H1 (cell line): ENCODE results near the gene CD44. TPM values are rescaled to one million over a fixed set of nuclear protein-coding genes. Genes with fewer than 3 reads are reported as not detected.
"Not testable (repeated sequence)": the region's sequence is repeated elsewhere in the genome, so short reads cannot be mapped to it uniquely, and the experiment has no call there.

ENCODE experiments used
- CTCF ChIA-PET: fragments of 300-600 bp; sonication (Branson Sonifier 250); formaldehyde crosslinking; loops from one replicate; lab custom pipeline; 2021; ENCODE audit not compliant: partially characterized antibody; lab: Charles Lee
- POLR2A ChIA-PET: fragments of 300-600 bp; sonication (Branson Sonifier 250); formaldehyde crosslinking; loops from one replicate; lab custom pipeline; 2021; ENCODE audit warnings: inconsistent platforms; ENCODE audit not compliant: partially characterized antibody; lab: Charles Lee
- DNase-seq, 2 experiments: peaks; one replicate each; pipeline versions ENCODE4 v3.0.0 to v3.0.0-alpha.2; 2010 to 2022; ENCODE audit warnings: low spot score in 2 of 2, low read depth in 1 of 2, mixed read lengths in 1 of 2
- FAIRE-seq: peaks from 2 replicates; lab custom pipeline; 2011; peaks lifted over from hg19 to GRCh38; lab: Jason Lieb, UNC
- H2AFZ ChIP-seq: 2 replicates; pipeline ENCODE4 v1.8.1; 2012; ENCODE audit warnings: low read length, inconsistent platforms
- H2AK5ac ChIP-seq: 2 replicates; pipeline ENCODE4 v1.6.1; 2013; ENCODE audit warnings: low read depth, low read length
- H2BK120ac ChIP-seq: replicated peaks from 2 replicates; pipeline ENCODE3; 2013; ENCODE audit warnings: low read depth, low read length, inconsistent platforms
- H2BK12ac ChIP-seq: 2 replicates; pipeline ENCODE4 v1.6.1; 2013; ENCODE audit warnings: low read depth, low read length
- H2BK15ac ChIP-seq: 2 replicates; pipeline ENCODE4 v1.6.1; 2013; ENCODE audit warnings: low read length
- H2BK20ac ChIP-seq: 2 replicates; pipeline ENCODE4 v1.6.1; 2013; ENCODE audit warnings: low read length
- H2BK5ac ChIP-seq: 2 replicates; pipeline ENCODE4 v1.6.1; 2013; ENCODE audit warnings: low read depth, low read length
- H3K14ac ChIP-seq: 2 replicates; pipeline ENCODE4 v1.6.1; 2013; ENCODE audit warnings: inconsistent platforms; ENCODE audit not compliant: insufficient read length
- H3K18ac ChIP-seq: 2 replicates; pipeline ENCODE4 v1.6.1; 2013; ENCODE audit warnings: low read length; ENCODE audit errors: extremely low read depth
- H3K23ac ChIP-seq: 2 replicates; pipeline ENCODE4 v1.6.1; 2013; ENCODE audit warnings: inconsistent platforms; ENCODE audit not compliant: insufficient read length
- H3K23me2 ChIP-seq: 2 replicates; pipeline ENCODE4 v1.6.1; 2013; ENCODE audit warnings: low read depth, low read length
- H3K27ac ChIP-seq: 2 replicates; pipeline ENCODE4 v1.6.1; 2011; ENCODE audit warnings: low read depth, low read length, inconsistent platforms
- H3K27me3 ChIP-seq, 4 experiments: replicated peaks in 1 of 4; 1 replicate in 1 of 4; 2 replicates in 3 of 4; pipeline versions ENCODE4 v1.6.1 to v1.8.1; 2011 to 2013; ENCODE audit warnings: low read length in 3 of 4, mild to moderate bottlenecking in 3 of 4, inconsistent platforms in 2 of 4, mixed read lengths in 2 of 4, moderate library complexity in 1 of 4; ENCODE audit not compliant: control insufficient read depth in 3 of 4, insufficient read depth in 3 of 4; ENCODE audit errors: extremely low read depth in 1 of 4
- H3K36me3 ChIP-seq, 4 experiments: 2 replicates each; pipeline versions ENCODE4 v1.6.1 to v1.8.1; 2011 to 2013; ENCODE audit warnings: mild to moderate bottlenecking in 4 of 4, low read length in 3 of 4, moderate library complexity in 2 of 4, control low read depth in 1 of 4, inconsistent platforms in 1 of 4; ENCODE audit not compliant: insufficient read depth in 4 of 4, control insufficient read depth in 2 of 4
- H3K4ac ChIP-seq: replicated peaks from 2 replicates; pipeline ENCODE3; 2013; ENCODE audit warnings: low read length, low read depth, mixed read lengths, inconsistent platforms; ENCODE audit not compliant: insufficient read length
- H3K4me1 ChIP-seq, 4 experiments: replicated peaks in 1 of 4; 1 replicate in 1 of 4; 2 replicates in 3 of 4; pipeline versions ENCODE4 v1.6.1 to v1.8.1; 2011 to 2013; ENCODE audit warnings: low read length in 3 of 4, inconsistent platforms in 2 of 4, mixed read lengths in 1 of 4; ENCODE audit not compliant: insufficient read depth in 4 of 4, control insufficient read depth in 3 of 4
- H3K4me2 ChIP-seq, 2 experiments: 2 replicates each; pipeline versions ENCODE4 v1.6.1 to v1.8.1; 2011 to 2013; ENCODE audit warnings: low read depth in 2 of 2, low read length in 2 of 2, control low read depth in 1 of 2, inconsistent platforms in 1 of 2, mild to moderate bottlenecking in 1 of 2; ENCODE audit not compliant: insufficient read depth in 1 of 2
- H3K4me3 ChIP-seq, 4 experiments: fragments of 200-600, 300-600 bp in 1 of 4; sonication (generic), shearing (Covaris generic), sonication (Bioruptor Twin) in 1 of 4; 2 replicates each; pipeline versions ENCODE4 v1.5.1 to v1.8.1; 2011 to 2016; ENCODE audit warnings: low read length in 4 of 4, low read depth in 3 of 4, control low read depth in 2 of 4, inconsistent platforms in 2 of 4, mild to moderate bottlenecking in 2 of 4, mixed read lengths in 1 of 4, moderate library complexity in 1 of 4; ENCODE audit not compliant: insufficient read depth in 2 of 4; ENCODE audit errors: extremely low read depth in 1 of 4
- H3K56ac ChIP-seq: replicated peaks from 2 replicates; pipeline ENCODE3; 2013; ENCODE audit warnings: low read depth, mild to moderate bottlenecking, mixed read lengths, low read length, inconsistent platforms; ENCODE audit not compliant: insufficient read length
- H3K79me1 ChIP-seq: 2 replicates; pipeline ENCODE4 v1.6.1; 2013; ENCODE audit warnings: low read depth, low read length, control low read depth
- H3K79me2 ChIP-seq, 2 experiments: 2 replicates each; pipeline versions ENCODE4 v1.6.1 to v1.8.1; 2012 to 2013; ENCODE audit warnings: low read length in 2 of 2, mild to moderate bottlenecking in 2 of 2, inconsistent platforms in 1 of 2; ENCODE audit not compliant: insufficient read depth in 2 of 2, control insufficient read depth in 1 of 2
- H3K9ac ChIP-seq, 4 experiments: replicated peaks in 1 of 4; 1 replicate in 1 of 4; 2 replicates in 3 of 4; pipeline versions ENCODE4 v1.6.1 to v1.8.1; 2011 to 2013; ENCODE audit warnings: low read depth in 3 of 4, low read length in 3 of 4, control low read depth in 2 of 4, mild to moderate bottlenecking in 2 of 4, moderate library complexity in 2 of 4, inconsistent platforms in 1 of 4; ENCODE audit errors: extremely low read depth in 1 of 4
- H3K9me3 ChIP-seq, 2 experiments: 2 replicates each; pipeline versions ENCODE4 v1.6.1 to v1.8.1; 2012 to 2013; ENCODE audit warnings: mild to moderate bottlenecking in 2 of 2, moderate library complexity in 2 of 2, control low read depth in 1 of 2, inconsistent platforms in 1 of 2, low read depth in 1 of 2, low read length in 1 of 2, mixed read lengths in 1 of 2; ENCODE audit not compliant: insufficient read depth in 2 of 2
- H4K20me1 ChIP-seq, 2 experiments: replicated peaks in 1 of 2; 2 replicates each; pipeline versions ENCODE3 to v1.8.1; 2011 to 2013; ENCODE audit warnings: inconsistent platforms in 2 of 2, low read length in 2 of 2, mild to moderate bottlenecking in 1 of 2; ENCODE audit not compliant: insufficient read depth in 2 of 2, control insufficient read depth in 1 of 2
- H4K5ac ChIP-seq: 2 replicates; pipeline ENCODE4 v1.6.1; 2013; ENCODE audit warnings: low read length, low read depth, mixed read lengths, inconsistent platforms; ENCODE audit not compliant: insufficient read length
- H4K8ac ChIP-seq: 2 replicates; pipeline ENCODE4 v1.8.0; 2013; ENCODE audit warnings: mild to moderate bottlenecking, moderate library complexity, low read length, inconsistent platforms; ENCODE audit not compliant: insufficient read depth; ENCODE audit errors: extremely low read depth
- H4K91ac ChIP-seq: replicated peaks from 2 replicates; pipeline ENCODE3; 2013; ENCODE audit warnings: low read length, mixed read lengths, inconsistent platforms; ENCODE audit not compliant: insufficient read length
- SP4 ChIP-seq: IDR thresholded peaks from 2 replicates; pipeline ENCODE4 v1.6.1; 2012; ENCODE audit warnings: low read length, inconsistent platforms
- WGBS, 2 experiments: shearing (Covaris generic) in 1 of 2; methylation state at CpG; one replicate each; pipeline versions ENCODE4 v1.1.6 to v1.1.7; 2013 to 2015; ENCODE audit warnings: low lambda C conversion rate in 2 of 2, mixed read lengths in 2 of 2, inconsistent platforms in 1 of 2, low coverage in 1 of 2, missing lambda C conversion rate in 1 of 2; ENCODE audit not compliant: insufficient replicate concordance in 2 of 2, insufficient coverage in 1 of 2, insufficient read length in 1 of 2; ENCODE audit errors: extremely low coverage in 1 of 2, missing lambda C conversion rate in 1 of 2; 5-methylcytosine and 5-hydroxymethylcytosine counted together
- polyA plus RNA-seq, 7 experiments: library from polyadenylated mRNA; depleted of rRNA in 3 of 7; stranded (reverse) in 5 of 7; unstranded in 2 of 7; fragments of >200 nt in 5 of 7; fragments of 200-250 nt in 2 of 7; gene quantifications; 1 replicate in 5 of 7; 2 replicates in 1 of 7; 4 replicates in 1 of 7; pipeline versions ENCODE4 v1.2.1 to v1.2.3, GENCODE V29; 2011 to 2013; ENCODE audit warnings: missing spikeins in 2 of 7, mixed read lengths in 2 of 7
- total RNA-seq: library from RNA; stranded (reverse); fragmentation: NEBNext Ultra II Directional; extraction: Animal tissue kit (Norgen Biotek cat#: 25700); gene quantifications from 2 replicates; pipeline ENCODE4 v1.2.1, GENCODE V29; 2021

CD44 gene
- total and polyA plus RNA-seq, 2 of the 8 experiments (the other 6 are each of a cell fraction or from before 2014, with no cell fraction given), result 11.8 to 13.7 TPM

DNA sequence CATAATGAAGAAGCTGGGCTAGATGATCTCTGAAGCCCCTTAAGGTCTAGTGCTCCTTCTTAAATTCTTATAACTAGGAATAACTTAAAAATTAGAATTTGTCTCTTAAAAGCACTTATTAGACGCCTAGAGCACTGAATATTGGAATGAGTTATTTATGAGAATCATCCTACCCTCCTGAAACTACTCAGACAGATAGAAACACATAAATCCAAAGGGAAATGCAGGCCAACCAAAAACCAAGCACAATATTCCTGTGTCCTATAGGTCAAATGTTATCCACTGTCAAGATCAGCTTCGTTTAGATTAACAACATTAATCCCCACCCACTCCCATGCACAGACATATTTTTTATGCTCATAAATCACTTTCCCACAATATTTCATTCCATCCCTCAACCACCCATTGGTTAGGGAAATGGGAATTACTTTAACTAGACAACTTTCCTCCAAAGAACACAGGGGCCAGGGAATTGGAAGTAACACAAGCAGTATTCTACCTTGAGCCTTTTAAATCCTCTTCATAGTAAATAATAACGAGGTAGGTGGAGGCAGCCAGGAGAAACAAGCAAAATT, 87.1 kb downstream of the CD44 start (continued):
- TF ChIP-seq SP4, result no peak

DNA sequence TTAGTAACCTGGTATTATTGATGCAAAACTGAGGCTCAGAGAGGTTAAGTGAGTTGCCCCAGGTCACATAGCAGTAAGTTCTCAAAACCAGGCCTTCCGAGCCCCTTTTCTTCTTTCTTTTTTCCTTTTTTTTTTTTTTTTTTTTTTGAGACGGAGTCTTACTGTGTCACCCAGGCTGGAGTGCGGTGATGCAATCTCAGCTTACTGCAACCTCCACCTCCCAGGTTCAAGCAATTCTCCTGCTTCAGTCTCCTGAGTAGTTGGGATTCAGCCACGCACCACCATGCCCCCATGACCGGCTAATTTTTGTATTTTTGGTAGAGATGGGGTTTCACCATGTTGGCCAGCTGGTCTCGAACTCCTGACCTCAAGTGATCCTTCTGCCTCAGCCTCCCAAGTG, 87.8 kb downstream of the CD44 start:
- FAIRE-seq, result not testable (repeated sequence)
- POLR2A ChIA-PET, result interaction anchor here (0.6 kb wide), 1 partner anchor 88 kb away, joined by 3 read pairs; the partner anchor contains the start of gene CD44

More for the DNA sequence above, 87.8 kb downstream of the CD44 start:
- not testable (repeated sequence) for H3K56ac ChIP-seq, H2BK5ac ChIP-seq, H3K4ac ChIP-seq, H3K4me1 ChIP-seq, H3K4me3 ChIP-seq, H4K8ac ChIP-seq, H3K79me1 ChIP-seq, H2BK20ac ChIP-seq, H2BK15ac ChIP-seq, H3K9ac ChIP-seq, H3K23me2 ChIP-seq, H4K20me1 ChIP-seq, H4K91ac ChIP-seq, H3K36me3 ChIP-seq, H3K23ac ChIP-seq, H2BK120ac ChIP-seq, H3K4me2 ChIP-seq, H3K14ac ChIP-seq, H3K27ac ChIP-seq, DNase-seq, H3K27me3 ChIP-seq, H3K9me3 ChIP-seq, H2AK5ac ChIP-seq, H3K79me2 ChIP-seq, H2BK12ac ChIP-seq, H3K18ac ChIP-seq, H2AFZ ChIP-seq, H4K5ac ChIP-seq
- CTCF ChIA-PET, result interaction anchor here (1.4 kb wide), 1 partner anchor 177 kb away, joined by 3 read pairs; no protein-coding TSS in a partner anchor
- WGBS, 2 experiments, result 87% methylated on average over 2 of the region's 6 CpGs; no CpG with 5 or more reads in 1 of the 2 experiments
